ENCODE data around the gene TRDN. TPM values are rescaled to one million over a fixed set of nuclear protein-coding genes. Genes with fewer than 3 reads are reported as not detected.

TRDN gene
- total RNA-seq, 1 donor from 2014 or later = not detected

- Histone ChIP-seq H3K4me3 (ENCODE audit: low read depth, low read length) (no peak overlapping the region), H3K27me3 (ENCODE audit: control insufficient read depth, insufficient read depth, low read length) (no peaks in the 10 kb centered on the region), H3K36me3 (ENCODE audit: control insufficient read depth, insufficient read depth, low read length) (no peaks in the 10 kb centered on the region)
- no peak for DNase-seq (ENCODE audit: low read depth)
- TF ChIP-seq CTCF (IDR thresholded peaks at IDR 0.05; ENCODE audit: insufficient read depth, low read length, poor library complexity, severe bottlenecking) = no peak
These were observed 7.3 kb downstream of the TRDN start for GRCh38 chr6:123629258-123629941.

GRCh38 chr6:123625696-123626095, 11.1 kb downstream of the TRDN start:
- Histone ChIP-seq H3K27me3 (ENCODE audit: control insufficient read depth, insufficient read depth, low read length) (no peaks in the 10 kb centered on the region), H3K36me3 (ENCODE audit: control insufficient read depth, insufficient read depth, low read length) (no peaks in the 10 kb centered on the region), H3K4me3 (ENCODE audit: low read depth, low read length) (no peak overlapping the region)
- DNase-seq (ENCODE audit: low read depth) = no peak
- TF ChIP-seq CTCF (IDR thresholded peaks at IDR 0.05; ENCODE audit: insufficient read depth, low read length, poor library complexity, severe bottlenecking) = no peak

- no peaks in the 10 kb centered on the region for H3K36me3 ChIP-seq (ENCODE audit: control insufficient read depth, insufficient read depth, low read length)
- H3K4me3 ChIP-seq (ENCODE audit: low read depth, low read length) = no peak overlapping the region
- TF ChIP-seq CTCF (IDR thresholded peaks at IDR 0.05; ENCODE audit: insufficient read depth, low read length, poor library complexity, severe bottlenecking) = no peak
- no peak for DNase-seq (ENCODE audit: low read depth)
- no peaks in the 10 kb centered on the region for H3K27me3 ChIP-seq (ENCODE audit: control insufficient read depth, insufficient read depth, low read length)
These were observed 14.0 kb downstream of the TRDN start for GRCh38 chr6:123622780-123623179.

DNA sequence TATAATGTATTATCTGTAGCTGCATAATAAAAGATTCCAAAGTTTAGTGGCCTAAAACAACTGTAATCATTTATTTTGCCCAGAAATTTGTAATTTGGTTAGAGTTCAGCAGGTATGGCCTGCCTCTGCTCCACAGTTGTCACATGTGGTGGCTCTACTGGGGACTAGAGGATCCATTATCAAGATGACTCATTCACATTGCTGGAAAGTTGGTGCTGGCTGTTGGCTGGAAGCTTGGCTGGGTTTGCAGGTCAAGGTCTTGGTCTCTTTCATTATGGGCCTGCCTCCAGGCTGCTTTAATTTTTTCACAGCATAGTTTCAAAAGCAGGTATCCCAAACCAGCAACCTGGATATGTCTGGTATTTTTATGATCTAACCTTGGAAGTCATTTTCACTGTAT, 17.6 kb downstream of the TRDN start:
- TF ChIP-seq CTCF (IDR thresholded peaks at IDR 0.05; ENCODE audit: insufficient read depth, low read length, poor library complexity, severe bottlenecking) = no peak
- no peaks in the 10 kb centered on the region for H3K36me3 ChIP-seq (ENCODE audit: control insufficient read depth, insufficient read depth, low read length)
- DNase-seq (ENCODE audit: low read depth) = no peak
- no peak overlapping the region for H3K4me3 ChIP-seq (ENCODE audit: low read depth, low read length)
- no peaks in the 10 kb centered on the region for H3K27me3 ChIP-seq (ENCODE audit: control insufficient read depth, insufficient read depth, low read length)

DNA sequence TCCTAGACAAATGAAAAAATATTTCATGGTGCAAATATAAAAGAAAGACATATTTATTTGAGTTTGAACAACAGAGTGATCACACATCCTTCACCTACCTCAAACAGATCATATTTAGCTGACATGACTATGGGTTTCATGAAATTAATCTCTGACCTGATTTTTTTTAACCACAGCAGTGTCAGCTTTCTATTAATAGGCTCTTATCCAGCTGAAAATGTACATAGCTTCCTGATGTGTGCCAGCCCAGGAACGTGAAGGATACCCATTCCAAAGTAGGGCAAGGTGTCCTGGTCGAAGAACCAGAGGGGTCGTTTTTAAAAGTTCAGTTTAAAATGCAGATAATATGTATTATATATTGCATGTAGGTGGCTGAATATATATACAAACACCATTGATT, 19.8 kb downstream of the TRDN start:
- TF ChIP-seq CTCF (IDR thresholded peaks at IDR 0.05; ENCODE audit: insufficient read depth, low read length, poor library complexity, severe bottlenecking) = no peak
- no peak for DNase-seq (ENCODE audit: low read depth)

GRCh38 chr6:123616016-123616415, 20.7 kb downstream of the TRDN start:
- no peak for DNase-seq (ENCODE audit: low read depth)
- no peaks in the 10 kb centered on the region for H3K36me3 ChIP-seq (ENCODE audit: control insufficient read depth, insufficient read depth, low read length)
- H3K27me3 ChIP-seq (ENCODE audit: control insufficient read depth, insufficient read depth, low read length) = no peaks in the 10 kb centered on the region
- no peak for TF ChIP-seq CTCF (IDR thresholded peaks at IDR 0.05; ENCODE audit: insufficient read depth, low read length, poor library complexity, severe bottlenecking)
- no peak overlapping the region for H3K4me3 ChIP-seq (ENCODE audit: low read depth, low read length)

More for the DNA sequence above, 19.8 kb downstream of the TRDN start:
- H3K27me3 ChIP-seq (ENCODE audit: control insufficient read depth, insufficient read depth, low read length) = no peaks in the 10 kb centered on the region
- no peaks in the 10 kb centered on the region for H3K36me3 ChIP-seq (ENCODE audit: control insufficient read depth, insufficient read depth, low read length)
- no peak overlapping the region for H3K4me3 ChIP-seq (ENCODE audit: low read depth, low read length)
